ENCODE results near the gene ZBTB47.

The ZBTB47 gene

DNA sequence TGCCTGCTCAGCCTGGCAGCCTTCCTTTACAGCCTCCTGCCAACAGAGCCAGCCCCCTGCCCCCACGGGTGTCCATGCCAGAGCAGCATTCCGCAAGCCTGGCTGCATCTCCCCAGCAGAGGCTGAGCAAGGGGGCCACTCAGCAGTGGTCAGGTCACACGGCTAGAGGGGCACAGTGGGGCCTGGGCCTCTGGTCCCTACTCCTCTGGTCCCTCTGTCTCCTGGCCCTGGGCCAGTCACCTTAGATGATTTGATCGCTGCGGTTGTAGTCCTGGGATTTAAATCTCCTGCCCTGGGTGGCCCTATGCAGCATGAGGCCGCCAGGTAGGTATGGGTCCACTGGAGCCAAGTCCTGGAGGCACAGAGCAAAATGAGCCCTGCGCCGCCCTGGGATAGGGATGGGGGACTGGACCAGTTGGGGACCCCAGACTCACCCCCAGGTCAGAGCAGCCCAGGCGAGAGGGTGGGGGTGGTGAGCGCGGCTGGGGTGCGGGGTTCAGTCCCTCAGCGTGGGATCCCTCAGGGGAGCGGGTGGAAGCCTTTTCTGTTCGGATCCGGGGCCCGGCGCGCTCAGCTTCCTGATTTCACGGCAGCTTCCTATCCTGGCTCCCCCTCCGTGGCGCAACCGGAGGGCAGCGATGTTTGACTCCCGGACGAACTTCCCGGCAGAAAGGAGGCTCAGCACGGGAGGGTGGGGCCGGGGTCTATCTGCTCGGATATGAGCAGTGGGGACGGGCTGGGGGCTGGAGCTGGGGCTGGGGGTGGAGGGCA lies at the start of gene ZBTB47:
ZBTB47 (plus strand) TSS at position 138 of the 771 bp plus-strand sequence. CDS start 4,659 bp downstream, outside the sequence.
- DNase-seq: no peak

DNA sequence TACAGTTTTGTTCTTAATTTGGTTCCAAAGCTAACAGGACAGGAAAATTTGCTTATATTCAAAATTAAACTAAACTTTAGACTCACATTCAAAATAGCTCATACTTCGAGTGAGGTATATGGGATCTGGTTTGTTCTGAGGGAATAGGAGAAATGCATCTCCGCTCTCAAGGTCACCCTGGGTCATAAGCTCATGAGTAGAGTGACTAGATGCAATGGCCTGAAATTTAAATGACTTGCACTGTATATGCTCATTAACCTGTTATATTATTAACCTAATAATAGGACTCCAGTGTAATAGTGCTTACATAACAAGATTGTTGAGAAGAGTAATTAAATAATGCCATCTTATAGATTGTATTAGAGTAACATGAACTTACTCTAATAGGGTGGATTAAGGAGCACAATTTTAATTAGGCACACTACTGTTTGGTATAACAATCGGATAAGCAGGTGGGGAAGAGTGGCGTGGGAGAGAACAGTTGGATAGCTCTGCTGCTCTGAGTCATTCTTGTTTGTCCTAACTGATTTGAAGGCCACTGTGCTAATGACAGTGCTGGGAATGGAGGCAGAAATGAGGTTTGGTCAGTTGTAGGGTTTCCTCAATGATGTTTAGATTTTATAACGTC lies 47.8 kb upstream of the ZBTB47 start:
- DNase-seq: no peak

DNA sequence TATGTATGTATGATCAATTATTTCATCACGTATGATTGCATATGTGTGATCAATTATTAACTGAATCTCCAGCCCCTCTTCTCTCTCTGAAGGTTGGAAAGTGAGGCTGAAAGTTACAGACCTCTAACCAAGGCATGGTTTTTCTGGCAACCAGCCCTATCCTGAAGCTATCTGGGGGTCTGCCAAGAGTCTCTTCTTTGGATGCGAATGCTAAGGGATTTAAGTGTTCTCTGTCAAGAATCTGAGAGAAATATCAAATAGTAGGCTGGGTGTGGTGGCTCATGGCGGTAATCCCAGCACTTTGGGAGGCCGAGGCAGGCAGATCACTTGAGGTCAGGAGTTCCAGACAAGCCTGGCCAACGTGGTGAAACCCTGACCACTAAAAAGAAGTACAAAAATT lies 44.9 kb upstream of the ZBTB47 start:
- DNase-seq: no peak

DNA sequence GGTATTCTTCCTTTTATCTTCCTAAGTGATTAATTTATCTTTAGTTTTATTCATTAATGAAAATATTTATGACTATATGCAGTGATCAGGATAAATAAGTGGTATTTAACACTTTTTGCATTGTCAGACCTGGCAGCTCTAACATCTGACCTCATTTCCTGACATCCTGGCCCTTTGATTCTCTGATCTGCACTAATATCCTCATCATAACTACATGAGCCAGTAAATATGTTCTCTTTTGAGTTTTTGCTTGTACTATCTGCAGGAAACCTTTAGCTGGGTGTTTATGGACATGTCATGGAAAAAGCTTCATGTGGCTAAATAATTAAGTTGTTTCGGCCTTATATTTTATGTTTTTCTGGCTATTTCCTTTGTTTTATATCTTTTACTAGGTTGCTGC lies 42.5 kb upstream of the ZBTB47 start:
- no peak for DNase-seq

DNA sequence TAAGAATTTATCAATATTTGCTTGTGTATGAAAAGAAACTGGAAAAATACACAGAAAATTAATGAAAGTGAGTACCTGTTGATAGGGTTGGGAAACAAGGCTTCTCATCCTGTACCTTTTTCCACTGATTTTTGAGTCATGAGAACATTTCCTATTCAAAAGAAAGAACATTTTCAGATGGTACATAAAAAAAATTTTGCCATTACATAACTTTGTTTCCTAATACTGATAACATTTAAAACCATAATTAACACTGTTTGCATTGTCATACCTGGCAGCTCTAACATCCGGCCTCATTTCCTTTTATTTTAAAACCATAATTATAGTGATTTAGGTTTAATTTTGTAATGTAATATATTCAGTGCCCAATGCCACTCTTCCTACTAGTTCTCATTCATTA lies 41.3 kb upstream of the ZBTB47 start:
- no peak for DNase-seq

DNA sequence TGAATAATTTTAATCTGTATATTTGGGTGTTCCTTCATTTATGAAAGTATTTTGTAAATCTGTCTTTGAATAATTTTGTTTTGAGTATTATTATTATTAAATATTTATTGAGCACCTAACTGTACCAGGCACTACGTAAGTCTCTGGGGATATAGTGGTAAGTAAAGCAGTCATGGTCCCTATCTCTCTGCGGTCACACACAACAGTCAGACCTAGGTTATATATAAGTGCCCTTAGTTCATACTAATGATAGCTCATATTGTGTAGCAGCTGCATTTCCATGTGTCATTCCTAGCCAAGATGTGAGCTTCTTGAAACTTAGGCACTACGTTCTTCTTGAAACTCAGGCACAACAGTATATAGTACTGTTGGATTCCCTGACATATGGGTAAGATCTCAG lies 40.6 kb upstream of the ZBTB47 start:
- no peak for DNase-seq

DNA sequence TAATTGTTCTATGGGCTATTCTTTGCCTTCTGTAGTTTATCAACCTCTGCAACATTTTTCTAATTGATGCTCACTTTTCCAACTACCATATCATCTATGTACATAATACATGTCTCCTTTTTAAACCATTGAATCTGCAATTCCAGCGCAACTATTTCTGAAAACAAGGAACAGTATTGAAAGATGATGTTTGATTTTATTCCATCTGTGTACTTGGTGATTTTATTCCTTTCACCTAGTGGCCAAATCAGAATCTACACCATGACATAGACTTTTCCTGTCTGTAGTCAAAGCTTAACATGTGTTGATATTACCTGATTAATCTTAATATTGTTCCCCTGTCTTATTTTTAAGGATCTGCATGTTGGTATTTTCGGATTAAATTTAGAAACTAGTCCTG lies 40.0 kb upstream of the ZBTB47 start:
- no peak for DNase-seq

DNA sequence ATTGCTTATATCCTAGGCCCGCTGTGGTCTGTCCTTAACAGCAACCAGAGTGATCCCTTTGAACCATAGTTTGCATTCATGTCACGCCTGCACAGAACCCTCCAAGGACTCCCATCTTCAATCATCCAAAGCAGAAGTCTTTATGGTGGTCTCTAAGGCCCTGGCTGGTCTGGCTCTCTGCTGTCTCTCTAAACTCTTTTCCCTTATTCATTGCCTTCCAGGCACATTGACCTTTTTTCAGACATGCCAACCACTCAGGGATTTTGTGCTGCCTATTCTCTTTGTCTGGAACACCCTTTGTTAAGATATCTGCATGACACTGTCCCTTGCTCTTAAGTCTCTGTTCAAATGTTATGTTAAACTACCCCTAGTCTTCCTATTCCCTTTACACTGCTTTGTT lies 21.9 kb upstream of the ZBTB47 start:
- DNase-seq: no peak

DNA sequence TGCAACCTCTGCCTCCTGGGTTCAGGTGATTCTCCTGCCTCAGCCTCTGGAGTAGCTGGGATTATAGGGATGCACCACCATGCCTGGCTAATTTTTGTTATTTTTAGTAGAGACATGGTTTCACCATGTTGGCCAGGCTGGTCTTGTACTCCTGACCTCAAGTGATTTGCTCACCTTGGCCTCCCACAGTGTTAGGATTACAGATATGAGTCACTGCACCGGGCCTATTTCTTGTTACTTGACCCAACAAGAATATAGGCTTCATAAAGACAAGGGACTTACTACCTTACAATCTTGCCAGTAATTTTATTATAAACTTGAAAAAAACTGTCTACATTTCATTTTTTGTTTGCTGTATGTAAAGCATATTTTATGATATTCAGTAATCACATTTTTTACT lies 21.4 kb upstream of the ZBTB47 start:
- DNase-seq: no peak

DNA sequence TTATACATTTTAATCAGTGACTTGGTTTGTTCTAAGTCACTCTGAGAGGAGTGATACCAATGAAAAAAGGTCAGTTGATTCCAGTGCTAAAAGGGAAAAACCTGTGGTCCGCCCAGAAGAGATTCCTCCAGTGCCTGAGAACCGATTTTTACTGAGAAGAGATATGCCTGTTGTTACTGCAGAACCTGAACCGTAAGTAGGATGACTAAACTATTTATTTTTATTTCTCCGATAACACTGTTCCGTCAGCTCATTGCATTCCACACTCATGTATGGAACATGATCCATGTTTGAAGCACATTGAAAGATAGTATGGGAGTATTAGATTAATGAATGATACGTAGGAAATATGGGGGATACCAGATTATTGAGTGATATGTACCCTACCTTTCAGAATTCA lies 20.0 kb upstream of the ZBTB47 start:
- DNase-seq: no peak

DNA sequence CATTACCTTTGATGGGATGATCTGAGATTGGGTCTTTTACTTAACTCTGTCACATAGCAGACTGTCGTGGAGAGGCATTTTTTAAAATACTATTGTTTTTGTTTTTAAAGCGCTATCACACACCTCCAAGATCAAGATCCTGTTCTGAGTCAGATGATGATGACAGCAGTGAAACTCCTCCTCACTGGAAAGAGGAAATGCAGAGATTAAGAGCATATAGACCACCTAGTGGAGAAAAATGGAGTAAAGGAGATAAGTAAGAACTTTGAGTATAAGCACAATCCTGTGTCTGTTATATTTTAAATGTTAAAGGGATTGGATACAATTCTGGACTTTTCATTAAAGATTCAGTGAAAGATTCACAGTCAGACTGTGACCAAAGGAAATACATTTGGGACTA lies 18.4 kb upstream of the ZBTB47 start:
- no peak for DNase-seq

DNA sequence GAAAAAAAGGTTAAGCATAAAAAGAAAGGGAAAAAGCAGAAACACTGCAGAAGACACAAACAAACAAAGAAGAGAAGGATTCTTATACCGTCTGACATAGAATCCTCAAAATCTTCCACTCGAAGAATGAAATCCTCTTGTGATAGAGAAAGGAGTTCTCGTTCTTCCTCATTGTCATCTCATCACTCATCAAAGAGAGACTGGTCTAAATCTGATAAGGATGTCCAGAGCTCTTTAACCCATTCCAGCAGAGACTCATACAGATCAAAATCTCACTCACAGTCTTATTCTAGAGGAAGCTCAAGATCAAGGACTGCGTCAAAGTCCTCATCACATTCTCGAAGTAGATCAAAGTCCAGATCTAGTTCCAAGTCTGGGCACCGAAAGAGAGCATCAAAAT lies 16.5 kb upstream of the ZBTB47 start:
- no peak for DNase-seq

DNA sequence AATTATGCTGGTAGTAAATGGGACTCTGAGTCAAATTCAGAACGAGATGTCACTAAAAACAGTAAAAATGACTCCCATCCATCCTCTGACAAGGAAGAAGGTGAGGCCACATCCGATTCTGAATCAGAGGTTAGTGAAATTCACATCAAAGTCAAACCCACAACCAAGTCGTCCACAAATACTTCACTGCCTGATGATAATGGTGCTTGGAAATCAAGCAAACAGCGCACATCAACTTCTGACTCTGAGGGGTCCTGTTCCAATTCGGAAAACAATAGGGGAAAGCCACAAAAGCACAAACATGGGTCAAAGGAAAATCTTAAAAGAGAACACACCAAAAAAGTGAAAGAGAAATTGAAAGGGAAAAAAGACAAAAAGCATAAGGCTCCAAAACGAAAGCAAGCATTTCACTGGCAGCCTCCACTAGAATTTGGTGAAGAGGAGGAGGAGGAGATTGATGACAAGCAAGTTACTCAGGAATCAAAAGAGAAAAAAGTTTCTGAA lies 15.1 kb upstream of the ZBTB47 start:
- DNase-seq: no peak

DNA sequence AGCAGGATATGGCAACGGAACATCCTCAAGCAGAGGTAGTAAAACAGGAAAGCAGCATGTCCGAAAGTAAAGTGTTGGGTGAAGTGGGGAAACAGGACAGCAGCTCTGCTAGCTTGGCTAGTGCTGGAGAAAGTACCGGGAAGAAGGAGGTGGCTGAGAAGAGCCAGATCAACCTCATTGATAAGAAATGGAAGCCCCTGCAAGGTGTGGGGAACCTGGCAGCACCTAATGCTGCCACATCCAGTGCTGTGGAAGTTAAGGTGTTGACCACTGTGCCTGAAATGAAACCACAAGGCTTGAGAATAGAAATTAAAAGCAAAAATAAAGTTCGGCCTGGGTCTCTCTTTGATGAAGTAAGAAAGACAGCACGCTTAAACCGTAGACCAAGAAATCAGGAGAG lies 14.3 kb upstream of the ZBTB47 start:
- DNase-seq: no peak

DNA sequence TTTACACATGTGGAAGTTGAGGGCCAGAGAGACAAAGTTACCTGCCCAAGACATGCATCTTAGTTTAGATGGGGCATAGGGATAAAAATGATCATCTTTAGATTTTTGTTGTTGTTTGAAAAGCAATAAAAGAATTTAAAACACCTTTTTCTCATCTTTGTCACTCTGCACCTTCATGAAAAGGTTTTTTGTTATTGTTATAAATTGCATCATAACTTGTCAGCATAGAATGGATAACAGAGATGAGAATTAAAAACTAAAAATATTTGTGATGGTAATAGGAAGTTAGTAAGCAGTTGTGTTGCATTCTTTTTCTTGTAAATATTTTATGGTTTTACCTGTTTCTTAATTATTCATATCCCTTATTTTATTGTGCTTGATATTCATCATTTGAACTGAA lies 13.4 kb upstream of the ZBTB47 start:
- no peak for DNase-seq

DNA sequence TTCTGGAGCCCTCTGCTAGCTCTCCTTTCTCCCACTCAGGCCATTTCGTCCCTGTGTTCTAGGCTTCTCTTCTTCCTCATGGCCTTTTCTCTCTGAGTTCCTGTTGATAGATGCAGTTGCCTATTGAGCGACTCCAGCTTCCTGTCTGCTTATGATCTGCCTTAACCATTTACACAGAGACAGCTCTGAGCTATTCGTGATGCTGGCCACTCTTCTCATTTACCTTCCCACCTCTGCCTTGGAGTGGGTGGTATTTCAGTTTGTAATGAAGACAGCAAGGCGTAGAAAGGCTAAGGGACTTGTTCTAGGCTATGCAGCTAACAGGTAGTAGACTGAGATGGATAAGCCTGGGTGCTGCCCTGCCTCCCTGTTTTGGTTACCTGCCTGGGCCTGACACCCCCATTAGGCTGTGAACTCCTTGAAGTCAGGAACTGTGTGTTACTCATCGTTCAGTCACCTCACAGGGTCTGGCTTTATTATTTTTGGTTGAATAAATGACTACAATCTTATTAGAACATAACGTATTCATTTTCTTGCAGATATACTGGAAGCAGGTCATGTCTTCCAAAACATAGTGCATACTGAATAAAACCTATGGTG lies 12.6 kb upstream of the ZBTB47 start:
- no peak for DNase-seq

DNA sequence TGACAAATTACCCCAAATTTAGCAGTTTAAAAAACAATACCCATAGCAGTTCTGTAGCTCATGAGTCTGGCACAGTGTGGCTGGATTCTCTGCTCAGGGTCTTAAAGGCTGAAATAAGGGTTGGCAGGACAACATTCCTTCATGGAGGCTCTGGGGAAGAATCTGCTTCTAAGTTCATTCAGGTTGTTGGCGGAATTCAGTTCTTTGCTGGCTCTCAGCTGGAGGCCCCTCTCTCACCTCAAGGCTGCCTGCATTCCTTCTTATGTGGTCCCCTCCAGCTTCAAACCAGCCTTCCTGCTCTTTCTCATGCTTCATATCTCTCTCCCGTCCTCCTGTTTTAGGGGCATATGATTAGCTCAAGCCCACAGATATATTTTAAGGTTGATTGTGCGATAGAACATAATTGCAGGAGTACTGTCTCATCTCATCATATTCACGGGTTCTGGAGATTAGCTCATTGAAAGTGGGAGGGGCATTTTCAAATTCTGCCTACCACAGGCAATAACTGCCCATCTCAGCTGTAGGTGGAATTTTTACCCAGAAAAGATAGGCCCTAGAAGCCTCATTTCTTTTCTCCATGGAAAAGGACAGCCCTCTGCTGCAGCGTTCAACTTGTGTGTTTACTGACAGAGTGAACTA lies 5.6 kb upstream of the ZBTB47 start:
- no peak for DNase-seq

DNA sequence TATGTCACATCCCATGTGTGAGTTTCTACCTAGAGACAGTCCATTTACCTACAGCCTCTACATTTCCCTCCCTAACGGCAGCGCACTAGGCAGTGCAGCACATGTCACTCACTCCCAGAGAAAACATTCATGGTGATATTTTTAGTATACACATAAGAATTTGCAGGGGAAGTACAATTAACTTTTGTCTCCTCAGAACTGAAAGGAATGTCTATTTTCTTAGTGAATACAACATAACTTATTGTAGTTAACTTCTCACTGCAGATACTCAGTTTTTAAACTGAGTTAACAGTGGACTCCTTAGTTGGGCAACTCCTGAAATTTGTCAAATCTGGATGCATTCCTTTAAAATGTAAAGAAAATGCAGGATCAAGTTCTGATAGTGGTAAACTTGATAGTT lies 4.5 kb upstream of the ZBTB47 start:
- no peak for DNase-seq

DNA sequence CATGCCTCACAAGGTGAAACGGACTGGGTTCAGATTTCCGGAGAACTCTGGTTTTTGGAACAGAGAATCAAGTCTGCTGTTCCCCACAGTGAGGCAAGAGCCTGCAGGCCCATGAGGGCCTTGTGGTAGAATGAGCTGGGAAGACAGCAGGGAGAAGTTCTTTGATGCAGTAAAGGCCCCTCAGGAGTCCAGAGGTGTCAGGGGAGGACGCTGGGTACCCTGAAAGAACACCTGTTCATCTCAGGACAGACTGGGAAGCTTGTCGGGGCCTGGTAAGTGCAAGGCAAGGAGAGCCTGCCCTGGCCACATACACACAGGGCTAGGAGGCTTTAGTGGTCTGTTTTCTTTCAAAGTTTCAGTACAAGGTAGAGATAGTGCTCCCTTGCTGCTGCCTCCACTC lies 3.7 kb upstream of the ZBTB47 start:
- DNase-seq: no peak

DNA sequence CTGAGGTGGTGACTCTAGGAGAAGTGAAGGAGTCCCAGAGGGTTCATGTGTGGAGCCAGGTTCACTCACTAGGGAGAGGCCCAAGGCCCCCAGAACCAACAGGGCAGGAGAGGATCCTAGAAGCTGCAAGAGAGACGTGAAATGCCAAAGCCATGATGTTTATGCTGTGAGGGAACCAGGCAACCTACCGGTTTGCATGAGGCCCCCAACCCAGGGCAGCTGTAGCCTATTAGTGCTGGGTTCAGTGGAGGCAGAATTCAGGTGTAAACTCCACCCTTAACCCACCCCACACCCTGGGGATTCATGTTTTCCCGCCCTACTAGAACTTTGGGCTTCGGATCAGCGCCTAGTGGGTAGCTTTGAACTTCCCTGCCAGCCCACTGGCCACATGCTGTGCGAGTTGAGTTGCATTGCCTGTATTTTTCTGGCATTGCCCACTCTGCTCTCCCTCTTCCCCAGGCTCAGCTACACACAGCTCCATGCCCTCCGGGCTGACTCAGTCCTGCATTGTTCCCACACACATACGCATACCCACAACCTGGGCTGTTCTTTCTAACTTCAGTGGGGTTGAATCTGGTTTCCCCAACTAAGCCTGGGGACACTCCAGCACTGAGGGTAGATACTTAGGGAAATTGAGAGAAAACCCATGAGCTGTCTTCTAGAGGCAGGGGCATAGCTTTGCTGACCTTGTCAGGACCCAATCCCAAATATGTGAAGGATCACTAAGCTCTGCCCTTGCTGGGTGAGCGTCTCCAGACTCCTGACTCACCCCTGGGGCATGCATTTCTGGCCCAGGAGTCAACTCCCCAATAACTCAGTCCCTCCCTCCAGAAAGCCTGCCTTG lies 2.0 kb upstream of the ZBTB47 start:
- DNase-seq: no peak

DNA sequence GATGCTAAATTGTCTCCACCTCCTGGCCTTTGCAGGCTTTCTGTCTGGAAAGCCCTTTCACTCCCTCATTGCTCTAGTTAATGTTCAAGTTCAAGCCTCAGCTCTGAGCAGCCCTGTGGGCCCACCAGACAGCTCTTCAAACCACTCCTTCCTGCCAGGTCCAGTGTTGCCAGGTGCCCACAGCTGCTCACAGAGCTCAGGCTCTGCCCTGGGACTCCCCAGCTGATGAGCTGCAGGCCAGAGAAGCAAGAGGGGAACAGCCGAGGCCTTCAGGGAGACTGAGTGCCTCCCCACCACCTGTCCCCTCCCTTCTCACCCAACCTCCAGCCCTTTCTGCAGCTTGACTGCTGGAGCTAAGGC lies 1.3 kb upstream of the ZBTB47 start:
- no peak for DNase-seq

DNA sequence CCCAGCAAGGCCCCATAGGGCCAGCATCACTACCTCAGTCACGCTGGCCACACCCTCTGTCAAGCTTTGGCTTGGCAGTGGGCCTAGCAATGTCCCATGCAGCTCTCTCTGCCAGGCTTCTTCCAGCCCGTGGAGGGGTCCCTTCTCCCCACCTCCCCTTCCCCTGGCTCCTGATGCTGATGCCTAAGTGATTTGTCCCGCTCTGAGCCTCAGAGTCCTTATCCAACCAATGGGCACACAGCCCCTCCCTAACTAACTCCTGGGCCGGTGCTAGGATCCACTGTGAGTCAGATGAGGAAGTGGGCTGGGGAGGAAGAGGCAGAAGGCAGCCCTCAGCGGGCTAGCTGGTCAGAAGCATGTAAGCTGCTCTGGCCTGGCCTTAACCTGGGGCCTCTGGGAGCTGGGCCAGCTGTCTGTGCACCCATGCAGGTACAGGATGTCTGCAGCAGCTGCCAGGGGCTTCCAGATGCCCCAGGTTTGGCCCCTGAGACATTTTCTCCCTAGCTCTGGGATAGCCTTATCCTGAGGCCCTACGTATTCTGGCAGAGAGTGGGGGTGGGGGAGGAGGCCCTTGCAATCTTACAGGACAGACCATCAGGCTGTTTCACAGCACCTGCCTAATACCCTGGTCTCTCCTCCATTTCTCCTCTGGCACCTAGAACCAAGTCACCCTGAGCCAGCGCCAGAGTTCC lies 740 bp upstream of the ZBTB47 start:
- no peak for DNase-seq

DNA sequence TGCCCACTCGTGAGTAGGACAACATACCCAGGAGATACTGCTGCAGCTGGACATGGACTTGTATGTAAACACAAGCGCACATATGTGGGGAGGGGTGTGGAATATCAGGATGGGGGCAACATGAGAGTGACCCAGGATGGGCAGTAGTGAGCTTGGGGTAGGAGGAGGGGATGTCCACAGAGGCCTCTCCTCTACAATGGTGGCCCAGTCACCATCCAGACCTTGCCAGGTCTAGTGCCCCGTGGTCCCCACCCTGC lies 266 bp upstream of the ZBTB47 start:
- no peak for DNase-seq

Data from NCI-H187 treated with DMSO at 0.1 percent for 48 hours (cell line).